HL-60 (cell line): ENCODE data around the gene SGMS1.

Experiments used
- CTCF ChIP-seq: IDR thresholded peaks from one replicate; pipeline ENCODE4 v1.5.1; 2011; ENCODE audit warnings: low read length, control low read depth, inconsistent platforms; ENCODE audit not compliant: insufficient read depth
- POLR2AphosphoS5 ChIP-seq: IDR thresholded peaks from 2 replicates; pipeline ENCODE4 v1.6.1; 2012; ENCODE audit warnings: low read depth

GRCh38 chr10:50506861-50507573, 116.7 kb downstream of the SGMS1 start:
- TF ChIP-seq CTCF (no peak), POLR2AphosphoS5 (no peak)
